Retinal pigment epithelial cell (primary cell): ENCODE results near the gene ZBTB38.

ENCODE experiments used
- DNase-seq: peaks from one replicate; pipeline ENCODE4 v3.0.0-alpha.2; 2010; ENCODE audit warnings: low read depth
- H3K4me3 ChIP-seq: 2 replicates; pipeline ENCODE4 v1.5.1; 2011; ENCODE audit warnings: mild to moderate bottlenecking, low read length, control low read depth, moderate library complexity
- TF ChIP-seq, protein P1 (sequence below): conservative IDR thresholded peaks from 2 replicates; pipeline ENCODE4 v1.5.1; 2011; ENCODE audit warnings: low read depth, low read length, control low read depth, inconsistent platforms

The ZBTB38 gene

DNA sequence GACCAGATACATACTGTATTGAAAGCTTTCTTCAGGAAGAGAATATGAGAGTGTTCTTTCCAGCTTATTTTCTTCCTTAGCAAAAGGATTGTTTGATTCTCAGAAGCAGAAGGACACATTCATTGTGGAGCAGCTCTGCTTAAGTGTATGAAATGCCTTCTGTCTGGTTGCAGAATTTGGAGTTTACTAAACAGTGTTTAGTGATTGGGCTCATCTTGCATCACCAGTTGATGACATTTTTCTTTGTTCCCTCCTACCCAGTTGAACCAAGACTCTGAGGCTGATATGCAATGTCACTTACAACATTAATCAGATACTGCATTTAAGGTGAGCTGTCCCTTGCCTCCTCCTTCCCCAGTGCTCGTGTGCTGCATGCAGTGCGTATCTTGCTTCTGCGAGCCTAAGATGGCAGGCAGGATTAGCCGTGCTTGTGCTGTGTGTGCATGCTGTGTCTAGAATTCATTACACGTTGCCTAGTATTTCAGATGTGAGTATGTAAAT lies 18.4 kb downstream of the ZBTB38 start:
- DNase-seq, result no peak
- peak overlapping the region; percentile 4 for H3K4me3 ChIP-seq
- TF ChIP-seq, protein P1, sequence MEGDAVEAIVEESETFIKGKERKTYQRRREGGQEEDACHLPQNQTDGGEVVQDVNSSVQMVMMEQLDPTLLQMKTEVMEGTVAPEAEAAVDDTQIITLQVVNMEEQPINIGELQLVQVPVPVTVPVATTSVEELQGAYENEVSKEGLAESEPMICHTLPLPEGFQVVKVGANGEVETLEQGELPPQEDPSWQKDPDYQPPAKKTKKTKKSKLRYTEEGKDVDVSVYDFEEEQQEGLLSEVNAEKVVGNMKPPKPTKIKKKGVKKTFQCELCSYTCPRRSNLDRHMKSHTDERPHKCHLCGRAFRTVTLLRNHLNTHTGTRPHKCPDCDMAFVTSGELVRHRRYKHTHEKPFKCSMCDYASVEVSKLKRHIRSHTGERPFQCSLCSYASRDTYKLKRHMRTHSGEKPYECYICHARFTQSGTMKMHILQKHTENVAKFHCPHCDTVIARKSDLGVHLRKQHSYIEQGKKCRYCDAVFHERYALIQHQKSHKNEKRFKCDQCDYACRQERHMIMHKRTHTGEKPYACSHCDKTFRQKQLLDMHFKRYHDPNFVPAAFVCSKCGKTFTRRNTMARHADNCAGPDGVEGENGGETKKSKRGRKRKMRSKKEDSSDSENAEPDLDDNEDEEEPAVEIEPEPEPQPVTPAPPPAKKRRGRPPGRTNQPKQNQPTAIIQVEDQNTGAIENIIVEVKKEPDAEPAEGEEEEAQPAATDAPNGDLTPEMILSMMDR, result no peak

DNA sequence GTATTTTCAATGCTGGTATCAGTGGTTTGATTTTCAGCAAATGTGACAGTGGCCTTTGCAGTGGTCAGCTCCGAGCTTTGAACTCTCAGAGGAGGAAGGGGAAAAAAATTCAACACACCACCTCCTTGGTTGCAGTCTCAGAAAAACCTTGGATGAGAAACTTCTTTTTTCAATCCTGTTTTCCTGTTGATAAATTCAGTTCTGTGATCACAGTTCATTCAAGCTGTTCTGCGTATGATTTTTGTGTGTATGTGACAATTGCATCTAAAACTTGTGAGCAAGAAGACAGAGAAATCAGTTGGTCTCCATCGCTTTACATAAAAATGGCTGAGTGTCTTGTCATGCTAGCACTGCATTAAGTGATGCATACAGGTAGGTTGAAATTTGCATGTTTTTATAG lies 19.2 kb downstream of the ZBTB38 start:
- no peak for DNase-seq
- H3K4me3 ChIP-seq, result no peak overlapping the region
- TF ChIP-seq, protein P1, result no peak

DNA sequence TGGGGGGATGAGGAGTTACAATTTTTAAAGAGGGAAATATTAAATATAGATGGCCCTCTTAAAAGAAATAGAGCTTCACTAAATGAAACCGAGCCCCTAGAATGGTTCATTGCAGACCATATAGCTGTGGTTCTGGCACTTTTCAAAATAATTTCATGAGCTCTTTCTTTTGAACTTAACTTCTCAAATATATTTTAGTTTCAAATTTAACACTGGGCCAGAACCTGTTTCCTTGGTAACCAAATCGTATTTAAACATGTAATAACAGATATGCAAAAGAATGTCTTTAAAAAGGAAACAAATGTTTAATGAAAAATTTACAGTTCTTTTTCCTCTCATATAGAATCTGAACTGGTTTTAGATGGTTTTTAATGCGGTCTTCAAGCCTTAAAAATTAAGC lies 20.1 kb downstream of the ZBTB38 start:
- no peak overlapping the region for H3K4me3 ChIP-seq
- TF ChIP-seq, protein P1, result no peak
- DNase-seq, result no peak

GRCh38 chr3:141388823-141389621 lies 20.7 kb downstream of the ZBTB38 start:
- TF ChIP-seq, protein P1, result no peak
- peak overlapping the region; percentile 4 for H3K4me3 ChIP-seq
- no peak for DNase-seq

DNA sequence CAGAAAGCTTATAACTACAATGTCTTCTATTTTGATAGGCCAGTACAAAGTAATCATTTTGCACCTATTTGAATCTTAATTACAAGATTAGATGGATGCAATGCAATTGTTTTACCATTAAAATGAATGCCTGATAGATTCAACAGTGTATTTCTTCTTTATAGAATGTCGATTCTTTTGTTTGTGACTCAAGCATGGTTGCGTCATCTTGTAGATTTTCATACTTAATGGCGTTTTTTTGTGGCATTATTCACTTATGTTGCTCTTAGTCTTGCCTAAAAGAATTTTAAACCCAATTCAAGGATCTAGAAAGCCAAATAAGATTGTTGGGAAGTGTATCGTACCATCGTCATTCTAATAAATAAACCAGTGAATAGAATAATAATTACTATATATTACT lies 21.4 kb downstream of the ZBTB38 start:
- H3K4me3 ChIP-seq, result no peak overlapping the region
- no peak for DNase-seq
- TF ChIP-seq, protein P1, result no peak

- TF ChIP-seq, protein P1, result no peak
- DNase-seq, result no peak
- no peak overlapping the region for H3K4me3 ChIP-seq
These were observed 22.4 kb downstream of the ZBTB38 start for GRCh38 chr3:141390747-141391146.
